HepG2 (cell line): ENCODE data around the gene C11orf86. TPM values are rescaled to one million over a fixed set of nuclear protein-coding genes. Genes with fewer than 3 reads are reported as not detected.

ENCODE experiments used
- ADNP ChIP-seq: sonication (generic); formaldehyde crosslinking; IDR thresholded peaks from 2 replicates; pipeline ENCODE4 v1.4.0; 2020; ENCODE audit warnings: missing genetic modification reagents
- ATRX ChIP-seq: sonication (generic); formaldehyde crosslinking; IDR thresholded peaks from 2 replicates; pipeline ENCODE4 v1.4.0; 2020; ENCODE audit warnings: missing genetic modification reagents, borderline replicate concordance
- DNMT3B ChIP-seq: conservative IDR thresholded peaks from 2 replicates; pipeline ENCODE4 v1.6.1; 2016; ENCODE audit warnings: missing biosample characterization, control low read depth
- E2F5 ChIP-seq: sonication (generic); formaldehyde crosslinking; conservative IDR thresholded peaks from 2 replicates; pipeline ENCODE4 v1.4.0; 2020; ENCODE audit warnings: missing genetic modification reagents
- GFI1 ChIP-seq: sonication (generic); formaldehyde crosslinking; IDR thresholded peaks from 2 replicates; pipeline ENCODE4 v1.5.0; 2020; ENCODE audit warnings: missing genetic modification reagents, mild to moderate bottlenecking, borderline replicate concordance
- HINFP ChIP-seq: sonication (generic); formaldehyde crosslinking; IDR thresholded peaks from 2 replicates; pipeline ENCODE4 v1.4.0; 2020; ENCODE audit warnings: low read depth, mild to moderate bottlenecking, missing genetic modification reagents
- HOXA5 ChIP-seq: sonication (generic); formaldehyde crosslinking; IDR thresholded peaks from 2 replicates; pipeline ENCODE4 v1.4.0; 2020; ENCODE audit warnings: missing genetic modification reagents
- IKZF4 ChIP-seq: sonication (generic); formaldehyde crosslinking; IDR thresholded peaks from 2 replicates; pipeline ENCODE4 v1.5.1; 2020; ENCODE audit warnings: borderline replicate concordance, mild to moderate bottlenecking, low read depth, missing genetic modification reagents; ENCODE audit errors: not compliant biosample characterization
- KLF16 ChIP-seq, 2 experiments: sonication (generic) in 1 of 2; formaldehyde crosslinking in 1 of 2; IDR thresholded peaks; 2 replicates each; pipeline versions ENCODE4 v1.6.1 to v1.8.0; 2016 to 2023; ENCODE audit warnings: missing genetic modification reagents in 2 of 2, missing compliant biosample characterization in 1 of 2
- MTA1 ChIP-seq: sonication (generic); formaldehyde crosslinking; IDR thresholded peaks from 2 replicates; pipeline ENCODE4 v1.4.0; 2020; ENCODE audit warnings: missing genetic modification reagents, mild to moderate bottlenecking, borderline replicate concordance
- NBN ChIP-seq: fragments of 450-650 bp; conservative IDR thresholded peaks from 2 replicates; pipeline ENCODE4 v1.6.1; 2017
- NFE2 ChIP-seq: sonication (generic); formaldehyde crosslinking; IDR thresholded peaks from 2 replicates; pipeline ENCODE4 v1.4.0; 2020; ENCODE audit warnings: missing genetic modification reagents
- NFRKB ChIP-seq: fragments of 450-650 bp; IDR thresholded peaks from 2 replicates; pipeline ENCODE4 v1.6.1; 2017
- PITX1 ChIP-seq: sonication (generic); formaldehyde crosslinking; IDR thresholded peaks from 2 replicates; pipeline ENCODE4 v1.5.1; 2020; ENCODE audit warnings: mild to moderate bottlenecking, missing genetic modification reagents
- POGZ ChIP-seq: sonication (generic); formaldehyde crosslinking; IDR thresholded peaks from 2 replicates; pipeline ENCODE4 v1.4.0; 2020; ENCODE audit warnings: mild to moderate bottlenecking, missing genetic modification reagents
- POLR2A ChIP-seq, 2 experiments: IDR thresholded peaks; 2 replicates each; pipeline ENCODE4 v1.6.1; 2011; ENCODE audit warnings: low read depth in 2 of 2, low read length in 2 of 2, mild to moderate bottlenecking in 1 of 2, moderate library complexity in 1 of 2; ENCODE audit not compliant: insufficient read depth in 1 of 2
- PRMT3 ChIP-seq: sonication (generic); formaldehyde crosslinking; IDR thresholded peaks from 2 replicates; pipeline ENCODE4 v1.8.1; 2022; ENCODE audit warnings: low read depth, mild to moderate bottlenecking, moderate library complexity, missing genetic modification reagents, borderline replicate concordance
- RBM39 ChIP-seq: fragments of 200-400 bp; formaldehyde crosslinking; IDR thresholded peaks from one replicate; pipeline ENCODE4 v1.6.1; 2018; ENCODE audit warnings: antibody characterized with exemption, mild to moderate bottlenecking, low read depth, low read length; ENCODE audit not compliant: poor library complexity, severe bottlenecking
- SNRNP70 ChIP-seq: fragments of 200-400 bp; formaldehyde crosslinking; IDR thresholded peaks from 2 replicates; pipeline ENCODE4 v1.6.1; 2017; ENCODE audit warnings: mild to moderate bottlenecking, low read depth, low read length, moderate library complexity
- STAG1 ChIP-seq: sonication (generic); formaldehyde crosslinking; IDR thresholded peaks from 2 replicates; pipeline ENCODE4 v1.4.0; 2020; ENCODE audit warnings: missing genetic modification reagents
- TBX2 ChIP-seq: sonication (generic); formaldehyde crosslinking; IDR thresholded peaks from 2 replicates; pipeline ENCODE4 v1.5.0; 2020; ENCODE audit warnings: missing genetic modification reagents, mild to moderate bottlenecking, borderline replicate concordance
- ZNF136 ChIP-seq: sonication (generic); formaldehyde crosslinking; IDR thresholded peaks from 2 replicates; pipeline ENCODE4 v1.8.1; 2022; ENCODE audit warnings: low read depth, mild to moderate bottlenecking, moderate library complexity, missing genetic modification reagents
- ZNF180 ChIP-seq: sonication (generic); formaldehyde crosslinking; IDR thresholded peaks from 2 replicates; pipeline ENCODE4 v1.4.0; 2020; ENCODE audit warnings: low read depth, missing genetic modification reagents, borderline replicate concordance
- ZNF367 ChIP-seq: sonication (generic); formaldehyde crosslinking; IDR thresholded peaks from 2 replicates; pipeline ENCODE4 v1.4.0; 2020; ENCODE audit warnings: missing genetic modification reagents, borderline replicate concordance
- ZNF558 ChIP-seq: sonication (generic); formaldehyde crosslinking; IDR thresholded peaks from 2 replicates; pipeline ENCODE4 v1.9.0; 2022; ENCODE audit warnings: mild to moderate bottlenecking, missing genetic modification reagents, borderline replicate concordance
- ZNF569 ChIP-seq: sonication (generic); formaldehyde crosslinking; IDR thresholded peaks from 2 replicates; pipeline ENCODE4 v1.5.0; 2020; ENCODE audit warnings: mild to moderate bottlenecking, missing genetic modification reagents, moderate library complexity, borderline replicate concordance
- ZNF576 ChIP-seq: sonication (generic); formaldehyde crosslinking; IDR thresholded peaks from 2 replicates; pipeline ENCODE4 v1.4.0; 2020; ENCODE audit warnings: mild to moderate bottlenecking, missing genetic modification reagents
- ZNF773 ChIP-seq: sonication (generic); formaldehyde crosslinking; IDR thresholded peaks from 2 replicates; pipeline ENCODE4 v1.4.0; 2020; ENCODE audit warnings: missing genetic modification reagents, borderline replicate concordance
- ZNF781 ChIP-seq: sonication (generic); formaldehyde crosslinking; IDR thresholded peaks from 2 replicates; pipeline ENCODE4 v1.5.1; 2020; ENCODE audit warnings: borderline replicate concordance, mild to moderate bottlenecking, missing genetic modification reagents; ENCODE audit errors: not compliant biosample characterization
- polyA plus RNA-seq, 8 experiments: library from polyadenylated mRNA; depleted of rRNA in 3 of 8; stranded (reverse) in 7 of 8; unstranded in 1 of 8; fragments of >200 nt; fragmentation: Illumina TruSeq in 4 of 8; extraction: Trizol in 4 of 8; gene quantifications; 2 replicates each; pipeline versions ENCODE4 v1.2.1 to v1.2.3, GENCODE V29; 2011 to 2016; ENCODE audit warnings: low read depth in 4 of 8, missing spikeins in 1 of 8, mixed read lengths in 1 of 8; ENCODE audit not compliant: insufficient read depth in 1 of 8
- total RNA-seq, 5 experiments: library from RNA; depleted of rRNA; stranded (reverse); fragments of >200 nt; fragmentation: Illumina TruSeq; extraction: Trizol; gene quantifications; 2 replicates each; pipeline ENCODE4 v1.2.3, GENCODE V29; 2016; ENCODE audit warnings: low read depth in 1 of 5

The C11orf86 gene
- total and polyA plus RNA-seq, 2 of the 13 experiments (the other 11 are each of a cell fraction or from before 2014, with no cell fraction given), result 0.11 to 0.18 TPM

GRCh38 chr11:66958956-66959274 lies 16.2 kb upstream of the C11orf86 start (continued):
- 0 out of 2 replicates have a peak, but pooled peaks have one; percentile 27 for TF ChIP-seq ZNF136 (CRISPR knock-in tag)
- TF ChIP-seq RBM39, result no peak
- no peak for TF ChIP-seq ZNF367 (CRISPR knock-in tag)
- TF ChIP-seq HINFP (CRISPR knock-in tag), result no peak
- no peak for TF ChIP-seq ADNP (CRISPR knock-in tag)
- TF ChIP-seq ZNF569, result no peak
- TF ChIP-seq TBX2 (CRISPR knock-in tag), result no peak
- no peak for TF ChIP-seq POGZ (CRISPR knock-in tag)
- TF ChIP-seq ZNF576 (CRISPR knock-in tag), result no peak
- TF ChIP-seq ZNF180, result no peak
- no peak for TF ChIP-seq NFRKB
- no peak for TF ChIP-seq POLR2A (IDR thresholded peaks at IDR 0.05; ENCODE audit: insufficient read depth in 1 of 2, low read depth in 2 of 2, low read length in 2 of 2)
- TF ChIP-seq NBN, result no peak
- 0 out of 2 replicates have a peak, but pooled peaks have one; percentile 1 for TF ChIP-seq PITX1 (CRISPR knock-in tag)
- TF ChIP-seq E2F5, result no peak
- TF ChIP-seq ZNF558 (CRISPR knock-in tag), result no peak
- no peak for TF ChIP-seq ZNF781 (CRISPR knock-in tag)
- TF ChIP-seq KLF16 (CRISPR knock-in tag; IDR thresholded peaks at IDR 0.05), result no peak
- TF ChIP-seq MTA1, result no peak
- TF ChIP-seq STAG1, result no peak
- no peak for TF ChIP-seq IKZF4 (CRISPR knock-in tag)
- TF ChIP-seq SNRNP70, result no peak
- TF ChIP-seq PRMT3, result no peak
- no peak for TF ChIP-seq ZNF773 (CRISPR knock-in tag)
- TF ChIP-seq DNMT3B (CRISPR knock-in tag), result 0 out of 2 replicates have a peak, but pooled peaks have one; percentile 8
- 0 out of 2 replicates have a peak, but pooled peaks have one; percentile 0 for TF ChIP-seq NFE2 (CRISPR knock-in tag)
- no peak for TF ChIP-seq GFI1 (CRISPR knock-in tag)
- TF ChIP-seq ATRX (CRISPR knock-in tag), result no peak
- no peak for TF ChIP-seq HOXA5 (CRISPR knock-in tag)
- TF ChIP-seq, all 625 proteins: peak for 11
